Ishikawa (cell line): ENCODE measurements around the gene SPDYA.

ENCODE experiments used
- RAD21 ChIP-seq: IDR thresholded peaks from 2 replicates; pipeline ENCODE4 v1.6.1; 2012; ENCODE audit warnings: low read depth
- TAF1 ChIP-seq: IDR thresholded peaks from 2 replicates; pipeline ENCODE4 v1.6.1; 2012; ENCODE audit warnings: low read depth, mild to moderate bottlenecking
- USF1 ChIP-seq: IDR thresholded peaks from 2 replicates; pipeline ENCODE4 v1.6.1; 2012

GRCh38 chr2:28764909-28765711 is 45.5 kb upstream of the SPDYA start:
- TF ChIP-seq TAF1 (no peak), RAD21 (no peak), USF1 (no peak)
